Prostate gland (tissue), 2 donors: ENCODE results near the gene ACSS3. TPM values are rescaled to one million over a fixed set of nuclear protein-coding genes. Genes with fewer than 3 reads are reported as not detected.
A peak's percentile ranks its signal among the peaks of the same experiment; 100 is the strongest.

Source experiments
- DNase-seq: peaks from one replicate; pipeline ENCODE4 v3.0.0-alpha.2; 2019; ENCODE audit warnings: low spot score
- H3K27ac ChIP-seq, 2 donors: fragments of 200-600 bp; sonication (generic); 2 replicates each; pipeline ENCODE4 v1.5.1; 2017 to 2019
- H3K27me3 ChIP-seq: fragments of 200-600 bp; sonication (generic); replicated peaks from 2 replicates; pipeline ENCODE4 v1.5.1; 2019; ENCODE audit not compliant: insufficient read depth
- H3K36me3 ChIP-seq, 2 donors: fragments of 200-600 bp; sonication (generic); 1 replicate in 1 of 2; 2 replicates in 1 of 2; pipeline versions ENCODE4 v1.5.1 to v1.8.1; 2017 to 2019
- H3K4me1 ChIP-seq: fragments of 200-600 bp; sonication (generic); replicated peaks from 2 replicates; pipeline ENCODE4 v1.5.1; 2019
- H3K4me3 ChIP-seq, 2 donors: fragments of 200-600 bp; sonication (generic); 2 replicates each; pipeline ENCODE4 v1.5.1; 2017 to 2019
- H3K9me3 ChIP-seq: fragments of 200-600 bp; sonication (generic); 2 replicates; pipeline ENCODE4 v1.5.1; 2017
- POLR2A ChIP-seq: fragments of 450-650 bp; IDR thresholded peaks from one replicate; pipeline ENCODE4 v1.6.1; 2016; ENCODE audit warnings: antibody characterized with exemption, mild to moderate bottlenecking
- POLR2AphosphoS5 ChIP-seq: sonication (generic); formaldehyde crosslinking; IDR thresholded peaks from one replicate; pipeline ENCODE4 v1.6.1; 2017; ENCODE audit warnings: antibody characterized with exemption
- WGBS: methylation state at CpG from one replicate; pipeline ENCODE4 v1.1.5; 2018; 5-methylcytosine and 5-hydroxymethylcytosine counted together
- intact Hi-C: fragments of 100-400 bp; cut with DNase I; formaldehyde crosslinking; loops from one replicate; pipeline ENCODE4 v1.14.2; 2022
- total RNA-seq, 2 donors: library from RNA; depleted of rRNA; stranded (reverse); fragments of >200 nt; gene quantifications; one replicate each; pipeline ENCODE4 v1.1.0, GENCODE V29; 2016
- TF ChIP-seq, protein P1 (sequence below), 4 experiments: fragments of 200-600 bp in 2 of 4; fragments of 450-650 bp in 2 of 4; sonication (generic) in 2 of 4; IDR thresholded peaks; 1 replicate in 3 of 4; 2 replicates in 1 of 4; pipeline ENCODE4 v1.5.1; 2016 to 2019; ENCODE audit warnings: antibody characterized with exemption in 4 of 4, mild to moderate bottlenecking in 2 of 4, moderate library complexity in 2 of 4

Gene ACSS3
- total RNA-seq, 2 donors from 2014 or later, result 11.8 to 24.3 TPM

DNA sequence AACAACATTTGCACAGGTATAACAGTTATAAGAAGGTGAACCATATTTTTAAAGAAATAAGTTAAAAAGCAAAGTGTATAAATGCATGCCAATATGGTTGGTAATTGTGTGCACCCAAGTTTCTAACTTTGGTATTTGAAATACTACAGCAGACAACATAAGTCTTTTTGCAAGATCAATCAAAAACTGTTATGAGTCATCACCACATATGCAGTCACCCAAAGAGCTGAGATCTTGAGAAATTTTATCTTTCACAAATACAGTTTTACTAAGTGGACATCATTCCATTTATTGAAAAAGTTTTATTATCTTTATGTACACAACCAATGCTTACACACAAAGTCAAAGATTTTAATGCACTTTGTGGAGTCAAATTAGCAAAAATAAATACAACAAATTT, 7.0 kb upstream of the ACSS3 start:
- intact Hi-C loops, result no loop called here
- DNase-seq, result no peak
- Histone ChIP-seq H3K27me3 (no peaks in the 10 kb centered on the region), H3K36me3 (no peaks in the 10 kb centered on the region), H3K27ac (no peak overlapping the region), H3K9me3 (no peaks in the 10 kb centered on the region), H3K4me3 (no peak overlapping the region), H3K4me1 (no peaks in the 10 kb centered on the region)
- TF ChIP-seq POLR2A (no peak), POLR2AphosphoS5 (no peak)
- TF ChIP-seq, protein P1, sequence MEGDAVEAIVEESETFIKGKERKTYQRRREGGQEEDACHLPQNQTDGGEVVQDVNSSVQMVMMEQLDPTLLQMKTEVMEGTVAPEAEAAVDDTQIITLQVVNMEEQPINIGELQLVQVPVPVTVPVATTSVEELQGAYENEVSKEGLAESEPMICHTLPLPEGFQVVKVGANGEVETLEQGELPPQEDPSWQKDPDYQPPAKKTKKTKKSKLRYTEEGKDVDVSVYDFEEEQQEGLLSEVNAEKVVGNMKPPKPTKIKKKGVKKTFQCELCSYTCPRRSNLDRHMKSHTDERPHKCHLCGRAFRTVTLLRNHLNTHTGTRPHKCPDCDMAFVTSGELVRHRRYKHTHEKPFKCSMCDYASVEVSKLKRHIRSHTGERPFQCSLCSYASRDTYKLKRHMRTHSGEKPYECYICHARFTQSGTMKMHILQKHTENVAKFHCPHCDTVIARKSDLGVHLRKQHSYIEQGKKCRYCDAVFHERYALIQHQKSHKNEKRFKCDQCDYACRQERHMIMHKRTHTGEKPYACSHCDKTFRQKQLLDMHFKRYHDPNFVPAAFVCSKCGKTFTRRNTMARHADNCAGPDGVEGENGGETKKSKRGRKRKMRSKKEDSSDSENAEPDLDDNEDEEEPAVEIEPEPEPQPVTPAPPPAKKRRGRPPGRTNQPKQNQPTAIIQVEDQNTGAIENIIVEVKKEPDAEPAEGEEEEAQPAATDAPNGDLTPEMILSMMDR (IDR thresholded peaks at IDR 0.05), result no peak

DNA sequence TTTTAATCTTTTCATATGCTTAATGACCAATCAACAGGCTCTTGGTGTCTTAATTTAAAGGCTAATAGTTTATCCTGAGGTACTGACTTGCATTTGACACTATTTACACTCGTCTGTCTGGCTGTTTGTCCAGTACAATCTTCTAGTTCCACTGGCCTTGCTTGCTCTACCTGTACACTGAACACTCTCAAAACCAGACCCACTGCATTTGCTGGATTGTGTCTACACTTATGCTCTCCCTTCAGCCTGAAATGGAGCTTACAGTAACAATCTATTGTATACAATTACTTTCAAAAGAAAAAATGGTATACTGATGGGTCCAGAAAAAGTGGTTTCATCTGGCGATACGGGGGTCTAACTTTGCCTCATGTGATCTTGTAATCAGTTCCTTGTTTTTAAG, 2.3 kb upstream of the ACSS3 start:
- intact Hi-C loops, result no loop called here
- H3K9me3 ChIP-seq, result no peaks in the 10 kb centered on the region
- no peak for DNase-seq
- no peaks in the 10 kb centered on the region for H3K27me3 ChIP-seq
- WGBS, result 70% methylated on average over 3 of the region's 3 CpGs
- TF ChIP-seq, protein P1 (IDR thresholded peaks at IDR 0.05), result no peak
- TF ChIP-seq POLR2A, result no peak
- peak; percentile 7 for TF ChIP-seq POLR2AphosphoS5
- H3K36me3 ChIP-seq, result no peaks in the 10 kb centered on the region
- H3K27ac ChIP-seq, result no peak overlapping the region
- H3K4me3 ChIP-seq, result no peak overlapping the region
- no peaks in the 10 kb centered on the region for H3K4me1 ChIP-seq

DNA sequence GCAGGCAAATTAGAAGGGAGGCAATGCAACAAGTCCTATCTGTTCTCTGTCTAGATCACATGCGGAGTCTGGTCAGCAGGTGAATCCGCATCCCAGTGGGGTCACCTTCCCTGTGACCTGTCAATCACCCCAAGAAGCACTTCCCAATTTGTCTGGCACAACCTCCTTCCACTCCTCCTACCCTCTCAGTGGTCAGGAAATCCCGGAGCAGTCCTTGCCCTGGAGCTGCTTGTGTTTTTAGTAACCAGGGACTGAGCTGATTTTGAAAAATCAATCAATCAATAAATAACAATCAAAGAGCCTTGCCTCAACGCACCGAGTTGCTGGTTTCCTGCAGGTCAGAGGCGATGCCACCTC, 572 bp upstream of the ACSS3 start:
- intact Hi-C loops, result no loop called here
- Histone ChIP-seq H3K4me3 (peak overlapping the region; percentile 59 to 69), H3K27me3 (no peaks in the 10 kb centered on the region), H3K9me3 (no peaks in the 10 kb centered on the region), H3K27ac (peak overlapping the region; percentile 80 to 87), H3K36me3 (no peaks in the 10 kb centered on the region), H3K4me1 (no peaks in the 10 kb centered on the region)
- 20% methylated on average over 6 of the region's 6 CpGs for WGBS
- no peak for DNase-seq
- TF ChIP-seq POLR2A (no peak), POLR2AphosphoS5 (no peak)
- TF ChIP-seq, protein P1 (IDR thresholded peaks at IDR 0.05), result no peak

DNA sequence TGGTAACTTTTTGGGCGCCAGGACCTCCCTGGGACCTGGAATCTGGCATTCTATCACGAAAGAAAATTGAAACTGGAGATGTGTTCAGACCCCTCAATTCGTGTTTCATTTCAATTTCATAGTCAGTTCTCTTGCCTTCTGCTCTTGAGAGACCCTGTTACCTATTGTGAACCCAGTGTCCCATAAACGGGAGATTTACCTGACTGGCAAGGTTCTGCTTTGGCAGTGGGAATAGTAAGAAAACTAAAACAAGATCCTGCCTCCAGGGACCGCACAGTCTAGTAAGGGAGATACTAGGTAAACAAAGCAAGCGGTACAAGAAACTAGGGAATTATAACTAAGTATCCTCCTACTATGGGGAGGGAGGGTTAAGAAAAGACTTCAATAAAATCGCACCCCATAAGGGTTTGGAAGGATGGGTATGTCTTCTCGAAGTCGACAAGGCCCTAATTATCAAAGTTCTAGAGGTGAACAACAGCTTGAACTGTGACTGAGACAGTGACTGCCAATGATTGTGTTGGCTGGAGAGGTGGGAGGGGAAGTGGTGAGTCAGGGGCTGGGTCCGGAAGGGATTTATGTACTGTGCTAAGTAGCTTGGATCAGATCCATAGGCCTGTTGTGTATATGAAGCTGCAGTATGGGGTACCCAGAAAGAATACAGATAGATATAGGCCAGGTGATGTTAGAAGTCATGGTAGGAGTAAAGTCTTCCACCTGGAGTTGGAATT, 754 bp downstream of the ACSS3 start:
- peak overlapping the region; percentile 59 to 69 for H3K4me3 ChIP-seq
- no peaks in the 10 kb centered on the region for H3K4me1 ChIP-seq
- H3K27me3 ChIP-seq, result no peaks in the 10 kb centered on the region
- peak overlapping the region; percentile 80 to 87 for H3K27ac ChIP-seq
- whole genome bisulfite sequencing, result 10% methylated on average over 10 of the region's 10 CpGs
- intact Hi-C loops, result no loop called here
- H3K9me3 ChIP-seq, result no peaks in the 10 kb centered on the region
- H3K36me3 ChIP-seq, result no peaks in the 10 kb centered on the region
- no peak for TF ChIP-seq POLR2A
- TF ChIP-seq POLR2AphosphoS5, result no peak
- TF ChIP-seq, protein P1 (IDR thresholded peaks at IDR 0.05), result no peak
- DNase-seq, result peak; percentile 10
